BJ (cell line): ENCODE data around the gene MAP3K6. TPM values are rescaled to one million over a fixed set of nuclear protein-coding genes. Genes with fewer than 3 reads are reported as not detected.

Experiments used
- CTCF ChIA-PET: fragments of 350-600 bp; formaldehyde crosslinking; extraction: SDS; loops from one replicate; lab custom pipeline; 2021; ENCODE audit warnings: antibody characterized with exemption, inconsistent platforms; lab: Yijun Ruan, JAX
- POLR2A ChIA-PET: fragments of 300-600 bp; sonication (Branson Sonifier 250); formaldehyde crosslinking; extraction: SDS; loops from one replicate; lab custom pipeline; 2021; ENCODE audit warnings: antibody characterized with exemption; lab: Charles Lee
- DNase-seq: peaks from one replicate; pipeline ENCODE4 v3.0.0-alpha.2; 2011; ENCODE audit warnings: low read depth
- H3K27me3 ChIP-seq: 2 replicates; pipeline ENCODE4 v1.6.0; 2011; ENCODE audit warnings: low read length; ENCODE audit not compliant: control insufficient read depth, insufficient read depth
- H3K36me3 ChIP-seq: 2 replicates; pipeline ENCODE4 v1.5.1; 2011; ENCODE audit warnings: low read length; ENCODE audit not compliant: control insufficient read depth, insufficient read depth
- H3K4me3 ChIP-seq: 2 replicates; pipeline ENCODE4 v1.5.1; 2011; ENCODE audit warnings: low read depth, mild to moderate bottlenecking, control low read depth, low read length
- CTCF ChIP-seq: IDR thresholded peaks from 2 replicates; pipeline ENCODE4 v1.5.1; 2011; ENCODE audit warnings: low read depth, mild to moderate bottlenecking, control low read depth, inconsistent platforms, low read length, moderate library complexity; ENCODE audit not compliant: insufficient read depth
- polyA plus RNA-seq: library from polyadenylated mRNA; depleted of rRNA; stranded (reverse); fragments of >200 nt; gene quantifications from 2 replicates; pipeline ENCODE4 v1.2.3, GENCODE V29; 2011

The MAP3K6 gene
- polyA plus RNA-seq, 1 experiment, result 18.0 TPM

- DNase-seq, result peak; percentile 14
- Histone ChIP-seq H3K4me3 (peak overlapping the region; percentile 56), H3K36me3 (peaks cover 13% of the 10 kb centered on the region), H3K27me3 (no peaks in the 10 kb centered on the region)
- CTCF ChIA-PET, result interaction anchor here (1.0 to 6.1 kb wide), 26 partner anchors 9 to 296 kb away, joined by 3 to 118 read pairs (median 6); partner anchors contain the start of genes CD164L2, FCN3, GPR3 and SYTL1
- 0 out of 2 replicates have a peak, but pooled peaks have one; percentile 5 for TF ChIP-seq CTCF
- POLR2A ChIA-PET, result interaction anchor here (0.6 to 0.7 kb wide), 5 partner anchors 22 to 577 kb away, joined by 3 to 13 read pairs (median 9); no protein-coding TSS in a partner anchor
Observed at GRCh38 chr1:27366113-27366410, 699 bp downstream of the MAP3K6 start.

- ChIA-PET POLR2A (interaction anchor here (0.6 to 0.7 kb wide), 6 partner anchors 23 to 577 kb away, joined by 3 to 13 read pairs (median 9); partner anchors contain the start of gene WASF2), CTCF (interaction anchor here (0.6 to 6.1 kb wide), 27 partner anchors 9 to 297 kb away, joined by 3 to 118 read pairs (median 7); partner anchors contain the start of genes CD164L2, GPR3 and SYTL1)
- Histone ChIP-seq H3K36me3 (peaks cover 14% of the 10 kb centered on the region), H3K4me3 (peak overlapping the region; percentile 56), H3K27me3 (no peaks in the 10 kb centered on the region)
- DNase-seq, result peak; percentile 65
- no peak for TF ChIP-seq CTCF
Observed at GRCh38 chr1:27365372-27366112, 1.2 kb downstream of the MAP3K6 start.

GRCh38 chr1:27364696-27365371, 1.9 kb downstream of the MAP3K6 start:
- H3K36me3 ChIP-seq, result peaks cover 14% of the 10 kb centered on the region
- no peaks in the 10 kb centered on the region for H3K27me3 ChIP-seq
- H3K4me3 ChIP-seq, result peak overlapping the region; percentile 56
- no peak for DNase-seq
- no peak for TF ChIP-seq CTCF
- ChIA-PET CTCF (interaction anchor here (0.6 to 6.1 kb wide), 14 partner anchors 8 to 297 kb away, joined by 3 to 118 read pairs (median 9); partner anchors contain the start of genes CD164L2 and GPR3), POLR2A (interaction anchor here (0.6 kb wide), 1 partner anchor 125 kb away, joined by 5 read pairs; the partner anchor contains the start of gene WASF2)

- TF ChIP-seq CTCF, result no peak
- CTCF ChIA-PET, result interaction anchor here (0.6 to 6.1 kb wide), 8 partner anchors 7 to 262 kb away, joined by 3 to 118 read pairs (median 7); partner anchors contain the start of gene GPR3
- H3K27me3 ChIP-seq, result no peaks in the 10 kb centered on the region
- H3K4me3 ChIP-seq, result no peak overlapping the region
- POLR2A ChIA-PET, result no interaction called here
- H3K36me3 ChIP-seq, result peaks cover 15% of the 10 kb centered on the region
- DNase-seq, result no peak
Observed at GRCh38 chr1:27363766-27364695, 2.7 kb downstream of the MAP3K6 start.
